ENCODE results near the gene POPDC2. TPM values are rescaled to one million over a fixed set of nuclear protein-coding genes. Genes with fewer than 3 reads are reported as not detected.

The POPDC2 gene
- total and polyA plus RNA-seq, 2 of the 4 experiments (the other 2 are of a cell fraction): under 0.01 to 0.29 TPM

DNA sequence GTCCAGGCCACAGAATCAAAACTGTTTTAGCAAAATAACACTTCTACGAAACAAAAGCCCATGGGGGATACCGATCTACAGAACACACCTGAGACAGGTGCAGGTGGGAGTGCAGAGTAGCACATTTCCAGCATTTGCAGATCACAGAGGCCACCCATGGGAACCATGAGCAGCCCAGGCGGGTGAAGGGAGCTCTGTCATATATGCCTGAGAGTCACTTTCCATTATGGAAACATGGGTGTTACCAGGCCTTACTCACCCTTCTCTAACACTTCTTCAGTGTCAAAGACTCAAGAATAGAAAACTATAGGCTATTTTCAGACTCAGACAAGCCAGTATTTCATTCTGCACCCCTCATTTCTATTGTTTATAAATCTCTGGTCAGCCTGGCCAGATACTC is 59.2 kb downstream of the POPDC2 start:
- no CpG with 5 or more reads among the region's 3 CpGs for WGBS, 2 experiments (ENCODE audit: extremely low coverage in 2 of 2, insufficient read length in 1 of 2)
- H3K4me2 ChIP-seq (ENCODE audit: low read depth, low read length): no peak overlapping the region
- H3K9me3 ChIP-seq (ENCODE audit: control insufficient read depth, insufficient read depth, low read length): no peaks in the 10 kb centered on the region
- no peak overlapping the region for H2BK15ac ChIP-seq (ENCODE audit: low read depth, low read length)
- DNase-seq (no peak), ATAC-seq (ENCODE audit: low read depth) (no peak)
- H3K9me1 ChIP-seq (ENCODE audit: insufficient read depth, low read length): no peaks in the 10 kb centered on the region
- H4K20me1 ChIP-seq (ENCODE audit: insufficient read depth, low read length): no peaks in the 10 kb centered on the region
- dilution Hi-C loops (cut with HindIII; ENCODE audit: low sequenced_read_pairs, unreplicated experiment): no loop called here
- no peak overlapping the region for H3K9ac ChIP-seq (ENCODE audit: low read depth, low read length)
- H3K4me1 ChIP-seq (ENCODE audit: control insufficient read depth, insufficient read depth, low read length): no peaks in the 10 kb centered on the region
- peaks cover 19% of the 10 kb centered on the region for H3K27me3 ChIP-seq (ENCODE audit: control insufficient read depth, insufficient read depth, low read length)
- H2AFZ ChIP-seq (replicated peaks; ENCODE audit: low read length, poor library complexity): no peak overlapping the region
- H3K56ac ChIP-seq (ENCODE audit: extremely low read depth, insufficient read depth, low read length): no peak overlapping the region
- intact Hi-C loops (cut with micrococcal nuclease): no loop called here
- H3K4me3 ChIP-seq (ENCODE audit: insufficient read depth, low read depth, low read length): no peak overlapping the region
- H2BK5ac ChIP-seq (ENCODE audit: low read depth, low read length, poor library complexity, severe bottlenecking): no peak overlapping the region
- H2AK5ac ChIP-seq (ENCODE audit: low read depth, low read length): no peak overlapping the region
- H3K18ac ChIP-seq (ENCODE audit: low read depth, low read length): no peak overlapping the region
- no peak overlapping the region for H2BK120ac ChIP-seq (ENCODE audit: low read depth, low read length)
- H3K79me1 ChIP-seq (ENCODE audit: low read depth in 1 of 2, low read length in 2 of 2): no peaks in the 10 kb centered on the region
- H3K14ac ChIP-seq (replicated peaks; ENCODE audit: low read depth, low read length): no peak overlapping the region
- in situ Hi-C loops (cut with MboI; ENCODE audit: low sequenced_read_pairs): no loop called here
- H2AK9ac ChIP-seq (replicated peaks; ENCODE audit: low read depth, low read length, poor library complexity): no peak overlapping the region
- TF ChIP-seq MAZ (IDR thresholded peaks at IDR 0.05; ENCODE audit: borderline replicate concordance, low read depth, low read length) (no peak), RAD21 (IDR thresholded peaks at IDR 0.05; ENCODE audit: low read length) (no peak), CTCF (conservative IDR thresholded peaks at IDR 0.05; ENCODE audit: low read depth, low read length) (no peak), POLR2A (IDR thresholded peaks at IDR 0.05; ENCODE audit: low read depth, low read length) (no peak), USF2 (IDR thresholded peaks at IDR 0.05; ENCODE audit: low read depth, low read length) (no peak), BHLHE40 (IDR thresholded peaks at IDR 0.05; ENCODE audit: low read depth, low read length) (no peak), CEBPB (IDR thresholded peaks at IDR 0.05; ENCODE audit: low read depth, low read length) (no peak), RCOR1 (IDR thresholded peaks at IDR 0.05; ENCODE audit: insufficient replicate concordance, low read length) (no peak), NFE2L2 (IDR thresholded peaks at IDR 0.05; ENCODE audit: low read depth, low read length) (no peak), SMC3 (IDR thresholded peaks at IDR 0.05; ENCODE audit: low read depth, low read length) (no peak)
- H4K5ac ChIP-seq (ENCODE audit: low read depth, low read length): no peak overlapping the region
- H3K4ac ChIP-seq (ENCODE audit: low read depth, low read length): no peak overlapping the region
- no peaks in the 10 kb centered on the region for H3K36me3 ChIP-seq (ENCODE audit: control insufficient read depth, insufficient read depth, low read length)
- no peak overlapping the region for H4K8ac ChIP-seq (ENCODE audit: low read depth in 2 of 2, low read length in 2 of 2)
- ChIA-PET POLR2A (ENCODE audit: unreplicated experiment) (no interaction called here), CTCF (no interaction called here)
- no TSS peak for BruUV-seq (replicated peaks)
- H3K23ac ChIP-seq (ENCODE audit: low read depth, low read length): no peak overlapping the region
- H3K27ac ChIP-seq (ENCODE audit: insufficient read depth, low read length): no peak overlapping the region
- H2BK20ac ChIP-seq (ENCODE audit: low read depth, low read length): no peak overlapping the region
- no peak overlapping the region for H4K91ac ChIP-seq (ENCODE audit: insufficient read depth, low read depth, low read length)
